Tibial nerve (tissue), 3 donors: Measurements from ENCODE around the gene KCNMA1.

Experiments used
- CTCF ChIP-seq, 5 experiments: fragments of 200-600 bp in 3 of 5; fragments of 450-650 bp in 2 of 5; sonication (generic) in 3 of 5; IDR thresholded peaks; one replicate each; pipeline ENCODE4 v1.5.1; 2016 to 2019; ENCODE audit warnings: antibody characterized with exemption in 5 of 5, mild to moderate bottlenecking in 3 of 5, moderate library complexity in 2 of 5
- POLR2A ChIP-seq, 2 donors: fragments of 450-650 bp; IDR thresholded peaks; one replicate each; pipeline ENCODE4 v1.6.1; 2017; ENCODE audit warnings: antibody characterized with exemption in 2 of 2, mild to moderate bottlenecking in 2 of 2, moderate library complexity in 2 of 2

GRCh38 chr10:77680811-77681210 lies 43.2 kb upstream of the KCNMA1 start:
- TF ChIP-seq CTCF (IDR thresholded peaks at IDR 0.05) = no peak
- no peak for TF ChIP-seq POLR2A (IDR thresholded peaks at IDR 0.05)
